HG02970 (cell line): ENCODE results near the gene CCDC158.
"Not testable (repeated sequence)": the region's sequence is repeated elsewhere in the genome, so short reads cannot be mapped to it uniquely, and the experiment has no call there.

Experiments
- ATAC-seq: cut with Tn5 transposase; IDR thresholded peaks from one replicate; pipeline ENCODE4 v1.9.1; 2021; ENCODE audit warnings: mild to moderate bottlenecking, moderate library complexity, moderate number of reproducible peaks; ENCODE audit not compliant: unreplicated experiment, low FRiP score

CCDC158 gene

DNA sequence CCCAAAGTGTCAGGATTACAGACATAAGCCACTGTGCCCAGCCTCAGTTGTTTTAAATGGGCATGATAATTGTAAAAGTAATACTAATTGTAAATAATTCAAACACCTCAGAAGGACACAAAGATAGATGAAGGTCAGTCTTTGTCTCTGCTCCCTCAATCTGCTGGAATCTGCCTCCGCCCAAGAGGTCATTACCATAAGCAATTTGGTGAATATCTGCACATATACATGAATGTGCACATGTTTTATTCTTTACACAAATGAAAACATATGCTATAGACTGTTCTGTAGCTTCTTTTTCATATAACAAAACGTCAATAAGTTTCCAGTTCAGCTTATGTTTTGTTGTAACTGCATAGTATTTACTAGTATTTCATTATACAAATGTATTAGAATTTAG lies 107.4 kb downstream of the CCDC158 start:
- no peak for ATAC-seq

DNA sequence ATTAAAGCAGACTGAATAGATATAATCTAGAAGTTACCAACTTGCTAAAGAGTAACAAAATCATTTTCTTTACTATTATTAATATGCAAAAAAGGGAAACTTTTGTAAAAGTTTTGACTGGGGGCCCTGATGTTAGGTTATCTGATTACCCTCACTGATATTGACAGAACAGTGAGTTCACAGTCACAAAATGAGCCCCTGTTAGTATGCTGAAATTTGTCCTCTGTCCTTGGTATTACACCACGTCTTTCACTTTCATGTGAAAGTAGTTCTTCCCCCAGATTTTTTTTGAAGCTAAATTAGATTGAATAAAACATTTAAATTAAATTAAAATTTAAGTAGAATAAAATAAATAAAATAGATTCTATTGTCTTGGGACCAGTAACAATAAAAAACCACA lies 108.5 kb downstream of the CCDC158 start:
- ATAC-seq, result no peak

- ATAC-seq, result no peak
These were observed 109.0 kb downstream of the CCDC158 start for GRCh38 chr4:76311896-76312331.

- no peak for ATAC-seq
These were observed 110.3 kb downstream of the CCDC158 start for GRCh38 chr4:76310683-76311082.

- no peak for ATAC-seq
These were observed 110.9 kb downstream of the CCDC158 start for GRCh38 chr4:76309939-76310550.

- ATAC-seq, result no peak
These were observed 112.4 kb downstream of the CCDC158 start for GRCh38 chr4:76308548-76308947.

DNA sequence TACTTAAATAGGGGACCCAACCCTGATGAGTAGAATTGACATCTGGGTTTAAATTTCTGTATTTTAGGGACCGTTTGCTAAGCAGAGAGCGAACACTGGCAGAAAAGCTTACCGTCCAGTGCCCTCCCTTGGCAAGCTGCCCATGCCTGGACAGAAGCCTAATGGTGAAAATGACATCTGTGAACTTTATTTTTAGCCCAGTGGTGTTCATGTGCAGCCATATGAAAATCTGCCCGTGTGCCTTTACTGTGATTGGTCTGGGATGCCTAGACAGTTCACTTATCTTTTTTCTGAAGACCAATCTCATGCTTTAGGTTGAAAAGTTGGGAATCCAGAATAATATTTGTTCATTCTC lies 113.3 kb downstream of the CCDC158 start:
- ATAC-seq, result no peak

DNA sequence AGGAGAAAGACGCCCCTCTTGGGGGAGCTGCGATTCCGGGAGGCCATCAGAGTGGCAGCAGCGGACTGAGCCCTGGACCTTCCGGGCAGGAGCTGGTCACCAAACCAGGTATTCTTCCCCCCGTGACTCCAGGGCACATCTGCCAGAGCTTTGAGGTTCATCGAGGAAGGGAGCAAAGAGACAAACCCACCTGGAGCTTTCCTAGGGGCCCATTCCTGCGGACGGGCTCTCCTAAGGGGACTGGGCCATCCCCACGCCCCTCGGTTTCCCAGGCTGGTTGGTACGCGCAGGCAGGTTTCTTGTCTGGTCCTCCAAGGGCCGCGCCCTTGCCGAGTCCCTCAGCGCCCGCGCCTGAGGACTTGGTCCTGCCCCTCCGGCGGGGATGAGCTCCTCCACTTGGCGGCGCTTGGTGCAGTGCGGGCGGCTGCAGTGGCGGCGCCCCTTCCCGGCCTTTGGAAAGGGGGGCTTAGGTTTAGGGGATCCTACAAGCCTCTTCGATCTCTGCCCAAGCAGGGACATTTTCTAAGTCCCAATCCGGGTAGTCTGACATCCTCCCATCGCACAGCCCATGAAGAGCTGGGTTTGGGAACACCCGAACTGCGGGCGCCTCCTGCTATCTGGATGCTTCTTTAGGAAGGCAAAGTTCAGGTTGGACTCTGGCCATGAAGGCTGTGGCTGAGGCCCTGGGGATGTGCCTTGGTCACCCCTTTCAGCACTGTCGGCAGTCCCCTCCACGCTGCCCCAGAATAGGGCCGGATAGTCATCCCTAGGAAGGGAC lies 113.9 kb downstream of the CCDC158 start:
- no peak for ATAC-seq

- no peak for ATAC-seq
These were observed 114.7 kb downstream of the CCDC158 start, which contains the start of gene STBD1 for GRCh38 chr4:76305971-76306881. STBD1 (plus strand) TSS chr4:76306733; CDS start chr4:76306770, 37 bp downstream.

DNA sequence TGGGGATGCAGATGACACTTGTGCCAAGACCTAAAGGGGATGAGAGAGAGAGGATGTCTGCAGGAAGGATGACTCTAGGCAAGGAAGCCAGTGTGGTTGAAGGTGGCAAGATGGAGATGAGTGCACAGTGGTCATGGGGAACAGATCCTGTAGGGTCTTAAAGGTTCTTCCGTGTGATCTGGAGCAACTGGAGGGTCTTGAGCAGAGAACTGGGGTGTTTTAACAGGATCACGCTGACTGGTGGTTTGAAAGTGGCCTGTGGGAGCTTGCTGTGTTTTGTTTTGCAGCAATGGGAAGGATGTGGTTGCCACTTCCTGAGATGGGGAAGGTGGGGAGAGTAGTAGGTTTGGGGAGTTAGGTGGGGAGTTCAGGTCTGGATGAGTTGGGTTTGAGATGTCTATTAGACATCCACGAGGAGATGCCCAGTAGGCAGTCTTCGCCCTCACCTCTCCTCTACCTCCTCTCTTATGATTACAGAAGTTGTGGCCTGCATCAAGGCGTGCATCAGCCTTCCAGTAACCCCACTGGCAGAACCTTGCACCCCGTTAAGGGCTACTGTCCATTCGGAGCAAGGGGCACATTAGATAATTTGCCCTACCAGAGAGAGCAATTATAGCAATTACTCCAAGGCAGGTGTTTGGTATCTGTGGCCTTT lies 115.8 kb downstream of the CCDC158 start:
- ATAC-seq, result no peak

DNA sequence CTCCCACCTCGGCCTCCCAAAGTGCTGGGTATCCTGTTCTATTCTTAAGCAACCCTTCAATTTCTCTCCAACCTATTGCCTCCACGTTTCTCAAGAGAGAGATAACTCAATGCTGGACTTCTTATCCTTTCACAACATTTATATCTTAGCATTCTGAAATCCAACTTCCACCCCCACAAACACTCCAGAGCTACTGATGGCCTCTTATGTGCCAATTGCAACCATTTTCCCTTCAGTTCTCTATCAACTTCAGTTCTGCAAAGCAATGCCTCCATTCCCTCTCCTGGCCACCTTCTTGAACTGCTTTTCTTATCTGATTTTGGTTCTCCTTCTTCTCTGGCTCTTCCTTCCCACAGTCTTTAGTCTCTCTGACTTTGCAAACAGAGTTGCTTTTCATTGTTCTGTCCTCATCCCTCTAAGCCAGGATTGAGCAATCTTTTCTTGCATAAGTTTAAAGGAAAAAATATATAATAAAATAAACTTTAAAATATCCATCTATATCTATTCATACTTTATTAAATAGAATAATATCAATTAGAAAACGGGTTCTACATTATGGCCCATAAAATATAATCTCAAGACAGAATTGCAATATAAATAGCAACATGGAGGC lies 118.0 kb downstream of the CCDC158 start:
- ATAC-seq, result no peak

GRCh38 chr4:76301775-76302162 lies 119.2 kb downstream of the CCDC158 start:
- no peak for ATAC-seq

DNA sequence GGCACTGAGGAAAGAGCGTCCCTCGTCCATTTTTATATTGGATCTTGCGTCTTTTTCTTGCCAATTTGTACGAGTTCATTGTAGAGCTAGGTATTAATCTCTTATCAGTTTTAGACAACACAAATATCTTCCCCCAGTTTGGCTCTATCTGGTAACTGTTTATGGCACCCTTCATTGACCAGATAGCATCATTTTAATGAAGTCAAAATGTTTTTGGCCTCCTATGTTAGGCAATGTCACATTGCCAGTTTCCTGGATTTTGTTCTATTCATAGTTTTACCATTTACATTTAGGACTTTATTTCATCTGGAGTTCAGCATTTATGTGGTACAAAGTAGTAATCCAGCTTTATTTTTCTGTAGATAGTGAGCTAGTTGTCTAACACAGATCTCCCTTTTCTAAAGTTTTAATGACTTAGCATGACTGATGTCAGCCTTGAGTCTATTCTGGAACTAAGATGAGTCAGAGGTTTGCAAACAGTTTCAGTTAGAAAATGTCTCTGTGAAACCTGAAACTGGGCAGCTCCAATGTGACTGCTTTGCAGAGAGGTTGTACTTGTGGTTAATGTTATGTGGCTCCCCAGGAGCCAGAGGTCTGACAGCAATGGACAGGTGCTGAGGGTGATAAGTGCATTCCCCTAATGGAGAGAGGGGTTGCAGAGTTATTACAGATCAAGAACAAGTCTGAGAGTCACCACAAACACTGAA lies 119.7 kb downstream of the CCDC158 start:
- peak; percentile 98 for ATAC-seq

GRCh38 chr4:76300012-76300411 lies 120.9 kb downstream of the CCDC158 start:
- no peak for ATAC-seq

- no peak for ATAC-seq
These were observed 122.7 kb downstream of the CCDC158 start for GRCh38 chr4:76298227-76298626.

- ATAC-seq, result no peak
These were observed 124.6 kb downstream of the CCDC158 start for GRCh38 chr4:76296286-76296820.

DNA sequence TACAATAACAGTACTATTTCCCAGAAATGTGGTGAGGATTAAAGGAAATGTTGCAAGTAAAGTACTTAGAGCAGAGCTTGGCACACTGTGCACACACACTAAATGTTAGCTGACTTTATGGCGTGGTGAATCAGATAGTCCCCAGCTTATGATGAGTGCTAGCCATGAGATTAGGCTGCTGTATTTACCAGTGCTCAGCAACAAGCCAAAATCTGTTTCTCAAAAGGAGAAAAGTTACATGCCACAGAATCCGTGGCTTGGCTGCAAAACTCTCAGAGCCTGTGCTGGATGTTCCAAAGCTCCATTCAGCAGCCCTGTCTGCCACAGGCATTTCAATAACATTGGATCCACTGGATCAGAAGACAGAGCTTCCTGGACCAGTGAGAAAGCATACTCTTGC lies 127.2 kb downstream of the CCDC158 start:
- no peak for ATAC-seq

- ATAC-seq, result no peak
These were observed 128.2 kb downstream of the CCDC158 start for GRCh38 chr4:76292730-76293129.

DNA sequence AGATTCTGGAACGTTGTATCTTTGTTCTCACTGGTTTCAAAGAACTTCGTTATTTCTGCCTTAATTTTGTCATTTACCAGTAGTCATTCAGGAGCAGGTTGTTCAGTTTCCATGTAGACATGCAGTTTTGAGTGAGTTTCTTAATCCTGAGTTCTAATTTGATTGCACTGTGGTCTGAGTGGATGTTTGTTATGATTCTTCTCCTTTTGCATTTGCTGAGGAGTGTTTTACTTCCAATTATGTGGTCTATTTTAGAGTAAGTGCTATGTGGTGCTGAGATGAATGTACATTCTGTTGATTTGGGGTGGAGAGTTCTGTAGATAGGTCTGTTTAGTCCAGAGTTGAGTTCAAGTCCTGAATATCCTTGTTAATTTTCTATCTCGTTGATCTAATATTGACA lies 133.1 kb downstream of the CCDC158 start:
- ATAC-seq, result not testable (repeated sequence)
